Smooth muscle cell (in vitro differentiated cells): ENCODE data around the gene PDE8A. TPM values are rescaled to one million over a fixed set of nuclear protein-coding genes. Genes with fewer than 3 reads are reported as not detected.

Experiments used
- DNase-seq: peaks from one replicate; lab custom pipeline; 2025; ENCODE audit not compliant: unreplicated experiment; lab: John Stamatoyannopoulos, UW
- H2AFZ ChIP-seq: fragments of 200-600 bp; sonication (generic); 2 replicates; pipeline ENCODE4 v1.6.0; 2016; ENCODE audit warnings: antibody characterized with exemption, low read depth, mild to moderate bottlenecking
- H3F3A ChIP-seq: fragments of 200-600 bp; sonication (generic); 2 replicates; pipeline ENCODE4 v1.6.0; 2017; ENCODE audit warnings: antibody characterized with exemption, low read depth
- H3K27ac ChIP-seq: fragments of 200-600 bp; sonication (generic); 2 replicates; pipeline ENCODE4 v1.5.1; 2016; ENCODE audit warnings: low read depth, mild to moderate bottlenecking
- H3K27me3 ChIP-seq: fragments of 200-600 bp; sonication (generic); 2 replicates; pipeline ENCODE4 v1.6.1; 2016; ENCODE audit warnings: low read depth, mild to moderate bottlenecking
- H3K36me3 ChIP-seq: fragments of 200-600 bp; sonication (generic); 2 replicates; pipeline ENCODE4 v1.5.1; 2016; ENCODE audit warnings: low read depth
- H3K4me1 ChIP-seq: fragments of 200-600 bp; sonication (generic); 2 replicates; pipeline ENCODE4 v1.5.1; 2016; ENCODE audit warnings: low read depth
- H3K4me2 ChIP-seq: fragments of 200-600 bp; sonication (generic); 2 replicates; pipeline ENCODE4 v1.6.0; 2016; ENCODE audit warnings: mild to moderate bottlenecking
- H3K4me3 ChIP-seq: fragments of 200-600 bp; sonication (generic); 2 replicates; pipeline ENCODE4 v1.5.1; 2016; ENCODE audit warnings: mild to moderate bottlenecking
- H3K79me2 ChIP-seq: fragments of 200-600 bp; sonication (generic); 2 replicates; pipeline ENCODE4 v1.6.0; 2016; ENCODE audit warnings: low read depth, mild to moderate bottlenecking
- H3K9ac ChIP-seq: fragments of 200-600 bp; sonication (generic); 2 replicates; pipeline ENCODE4 v1.6.0; 2016; ENCODE audit warnings: low read depth
- H3K9me3 ChIP-seq: fragments of 200-600 bp; sonication (generic); replicated peaks from 2 replicates; pipeline ENCODE4 v1.5.1; 2016; ENCODE audit warnings: low read depth
- H4K20me1 ChIP-seq: fragments of 200-600 bp; sonication (generic); 2 replicates; pipeline ENCODE4 v1.6.0; 2016; ENCODE audit warnings: low read depth
- CTCF ChIP-seq: fragments of 200-600 bp; sonication (generic); IDR thresholded peaks from 2 replicates; pipeline ENCODE4 v1.5.1; 2017; ENCODE audit warnings: borderline replicate concordance, mild to moderate bottlenecking, antibody characterized with exemption; ENCODE audit not compliant: insufficient read depth, poor library complexity, severe bottlenecking
- WGBS: methylation state at CpG from one replicate; pipeline ENCODE4 v1.1.7; 2016; ENCODE audit warnings: low lambda C conversion rate; 5-methylcytosine and 5-hydroxymethylcytosine counted together
- polyA plus RNA-seq: library from polyadenylated mRNA; unstranded; fragments of >200 nt; fragmentation: Nextera tagmentation; extraction: Ambion mirVana; gene quantifications from 2 replicates; pipeline ENCODE4 v1.2.1, GENCODE V29; 2016
- total RNA-seq: library from RNA; depleted of rRNA; stranded (reverse); fragments of >200 nt; gene quantifications from 2 replicates; pipeline ENCODE4 v1.2.3, GENCODE V29; 2014

PDE8A gene
- total and polyA plus RNA-seq, 2 experiments from 2014 or later, result 5.5 to 19.8 TPM

- 89% methylated on average over 5 of the region's 5 CpGs for WGBS
- Histone ChIP-seq H3K4me2 (no peak overlapping the region), H3K36me3 (no peaks in the 10 kb centered on the region), H3F3A (no peaks in the 10 kb centered on the region), H4K20me1 (peaks cover 92% of the 10 kb centered on the region), H2AFZ (no peak overlapping the region), H3K27ac (no peak overlapping the region), H3K4me1 (no peaks in the 10 kb centered on the region), H3K9ac (no peak overlapping the region), H3K79me2 (peaks cover 37% of the 10 kb centered on the region), H3K9me3 (no peaks in the 10 kb centered on the region), H3K4me3 (no peak overlapping the region), H3K27me3 (no peaks in the 10 kb centered on the region)
- DNase-seq, result no peak
- TF ChIP-seq CTCF, result no peak
Measured at GRCh38 chr15:85005746-85006145, 24.1 kb downstream of the PDE8A start.

GRCh38 chr15:85006201-85006600 lies 24.5 kb downstream of the PDE8A start:
- Histone ChIP-seq H2AFZ (no peak overlapping the region), H3F3A (no peaks in the 10 kb centered on the region), H3K36me3 (no peaks in the 10 kb centered on the region), H3K27ac (no peak overlapping the region), H3K9ac (no peak overlapping the region), H3K27me3 (no peaks in the 10 kb centered on the region), H4K20me1 (peaks cover 92% of the 10 kb centered on the region), H3K9me3 (no peaks in the 10 kb centered on the region), H3K79me2 (peaks cover 38% of the 10 kb centered on the region), H3K4me1 (no peaks in the 10 kb centered on the region), H3K4me2 (no peak overlapping the region), H3K4me3 (no peak overlapping the region)
- DNase-seq, result no peak
- no peak for TF ChIP-seq CTCF
- 91% methylated on average over 2 of the region's 2 CpGs for WGBS

GRCh38 chr15:85006655-85007054 lies 25.0 kb downstream of the PDE8A start:
- TF ChIP-seq CTCF, result no peak
- Histone ChIP-seq H3K36me3 (no peaks in the 10 kb centered on the region), H3K27me3 (no peaks in the 10 kb centered on the region), H3F3A (no peaks in the 10 kb centered on the region), H3K4me3 (no peak overlapping the region), H3K9ac (no peak overlapping the region), H3K79me2 (peaks cover 36% of the 10 kb centered on the region), H3K4me2 (no peak overlapping the region), H4K20me1 (peaks cover 89% of the 10 kb centered on the region), H2AFZ (no peak overlapping the region), H3K4me1 (no peaks in the 10 kb centered on the region), H3K9me3 (no peaks in the 10 kb centered on the region), H3K27ac (no peak overlapping the region)
- DNase-seq, result no peak
- WGBS, result 74% methylated on average over 3 of the region's 3 CpGs

- peaks cover 84% of the 10 kb centered on the region for H4K20me1 ChIP-seq
- H3K27ac ChIP-seq, result no peak overlapping the region
- H3K9ac ChIP-seq, result no peak overlapping the region
- H3K4me1 ChIP-seq, result no peaks in the 10 kb centered on the region
- H3K4me2 ChIP-seq, result no peak overlapping the region
- no peak for TF ChIP-seq CTCF
- H3K36me3 ChIP-seq, result no peaks in the 10 kb centered on the region
- no peak overlapping the region for H3K4me3 ChIP-seq
- no peaks in the 10 kb centered on the region for H3K9me3 ChIP-seq
- WGBS, result 83% methylated on average over 5 of the region's 5 CpGs
- no peaks in the 10 kb centered on the region for H3K27me3 ChIP-seq
- peaks cover 31% of the 10 kb centered on the region for H3K79me2 ChIP-seq
- no peak for DNase-seq
- no peak overlapping the region for H2AFZ ChIP-seq
- H3F3A ChIP-seq, result no peaks in the 10 kb centered on the region
Measured at GRCh38 chr15:85007137-85007536, 25.5 kb downstream of the PDE8A start.
